Measurements from ENCODE around the gene BCAS1. TPM values are rescaled to one million over a fixed set of nuclear protein-coding genes. Genes with fewer than 3 reads are reported as not detected.

BCAS1 gene
- total RNA-seq, 6 experiments from 2014 or later: 0.07 to 0.43 (median 0.15) TPM; not detected in 2

DNA sequence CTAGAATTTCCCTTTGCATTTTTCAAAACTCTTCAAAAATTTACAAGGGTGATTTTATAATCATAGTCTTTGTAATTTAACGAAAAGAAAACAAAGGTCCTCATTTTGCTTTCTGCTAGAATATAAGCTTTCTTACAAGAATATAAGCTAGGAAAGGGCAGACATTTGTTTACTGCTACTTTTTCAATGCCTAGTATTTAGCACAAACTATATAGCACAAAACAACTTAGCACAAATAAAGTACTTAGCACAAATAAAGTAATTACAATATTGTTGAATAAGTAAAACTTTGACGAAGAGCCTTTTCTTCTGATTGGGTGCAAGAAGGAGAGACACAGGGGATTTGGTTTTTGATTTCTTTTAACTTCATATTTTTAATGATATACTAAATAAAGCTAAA is 87.8 kb downstream of the BCAS1 start:
- no peaks in the 10 kb centered on the region for H3K36me3 ChIP-seq
- no peak overlapping the region for H3K27ac ChIP-seq
- TF ChIP-seq POLR2A (IDR thresholded peaks at IDR 0.05): no peak
- TF ChIP-seq, protein P1, sequence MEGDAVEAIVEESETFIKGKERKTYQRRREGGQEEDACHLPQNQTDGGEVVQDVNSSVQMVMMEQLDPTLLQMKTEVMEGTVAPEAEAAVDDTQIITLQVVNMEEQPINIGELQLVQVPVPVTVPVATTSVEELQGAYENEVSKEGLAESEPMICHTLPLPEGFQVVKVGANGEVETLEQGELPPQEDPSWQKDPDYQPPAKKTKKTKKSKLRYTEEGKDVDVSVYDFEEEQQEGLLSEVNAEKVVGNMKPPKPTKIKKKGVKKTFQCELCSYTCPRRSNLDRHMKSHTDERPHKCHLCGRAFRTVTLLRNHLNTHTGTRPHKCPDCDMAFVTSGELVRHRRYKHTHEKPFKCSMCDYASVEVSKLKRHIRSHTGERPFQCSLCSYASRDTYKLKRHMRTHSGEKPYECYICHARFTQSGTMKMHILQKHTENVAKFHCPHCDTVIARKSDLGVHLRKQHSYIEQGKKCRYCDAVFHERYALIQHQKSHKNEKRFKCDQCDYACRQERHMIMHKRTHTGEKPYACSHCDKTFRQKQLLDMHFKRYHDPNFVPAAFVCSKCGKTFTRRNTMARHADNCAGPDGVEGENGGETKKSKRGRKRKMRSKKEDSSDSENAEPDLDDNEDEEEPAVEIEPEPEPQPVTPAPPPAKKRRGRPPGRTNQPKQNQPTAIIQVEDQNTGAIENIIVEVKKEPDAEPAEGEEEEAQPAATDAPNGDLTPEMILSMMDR (IDR thresholded peaks at IDR 0.05): no peak
- ATAC-seq (no peak), DNase-seq (no peak)
- 36% methylated on average over 2 of the region's 2 CpGs for WGBS (ENCODE audit: insufficient coverage, low coverage, low lambda C conversion rate, missing lambda C conversion rate)
- intact Hi-C loops (cut with DNase I): no loop called here
- H3K4me1 ChIP-seq: no peaks in the 10 kb centered on the region
- no peak overlapping the region for H3K4me3 ChIP-seq
- H3K9me3 ChIP-seq: no peaks in the 10 kb centered on the region
- H3K27me3 ChIP-seq: no peaks in the 10 kb centered on the region

DNA sequence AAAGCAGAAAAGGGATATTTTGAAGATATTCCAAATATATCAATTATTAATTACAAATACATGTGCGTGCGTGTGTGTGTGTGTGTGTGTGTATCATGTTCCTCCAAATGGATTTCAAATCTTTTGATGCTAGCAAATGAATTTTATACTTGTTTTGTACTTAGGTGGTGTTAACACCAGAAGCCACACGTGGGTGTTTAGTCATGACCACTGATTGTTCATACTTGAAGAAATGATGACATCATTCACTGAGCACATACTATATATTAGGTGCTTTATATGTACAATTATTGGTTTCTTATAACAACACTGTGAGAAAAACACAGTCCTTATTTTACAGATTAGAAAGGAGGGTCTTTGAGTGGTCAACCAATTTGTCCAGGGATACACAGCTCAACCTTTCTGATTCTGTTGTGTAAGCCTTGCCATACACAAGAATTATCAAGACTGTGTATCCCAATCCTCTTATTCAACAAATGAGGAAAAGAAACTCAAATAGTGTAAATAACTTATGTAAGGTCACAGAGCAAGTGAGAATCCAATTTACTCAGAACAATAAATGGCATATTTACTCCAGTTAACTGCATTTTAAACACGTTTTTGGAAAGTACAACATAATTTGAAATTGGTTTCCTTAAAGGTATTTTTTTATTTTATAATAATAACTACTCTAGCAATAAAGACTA is 88.5 kb downstream of the BCAS1 start:
- no peaks in the 10 kb centered on the region for H3K9me3 ChIP-seq
- H3K27me3 ChIP-seq: no peaks in the 10 kb centered on the region
- TF ChIP-seq POLR2A (IDR thresholded peaks at IDR 0.05): no peak
- TF ChIP-seq, protein P1 (IDR thresholded peaks at IDR 0.05): no peak
- 52% methylated on average over 4 of the region's 4 CpGs for WGBS (ENCODE audit: insufficient coverage, low coverage, low lambda C conversion rate, missing lambda C conversion rate)
- H3K4me1 ChIP-seq: no peaks in the 10 kb centered on the region
- intact Hi-C loops (cut with DNase I): no loop called here
- H3K27ac ChIP-seq: no peak overlapping the region
- H3K4me3 ChIP-seq: no peak overlapping the region
- no peak for DNase-seq
- no peaks in the 10 kb centered on the region for H3K36me3 ChIP-seq
- ATAC-seq: no peak

DNA sequence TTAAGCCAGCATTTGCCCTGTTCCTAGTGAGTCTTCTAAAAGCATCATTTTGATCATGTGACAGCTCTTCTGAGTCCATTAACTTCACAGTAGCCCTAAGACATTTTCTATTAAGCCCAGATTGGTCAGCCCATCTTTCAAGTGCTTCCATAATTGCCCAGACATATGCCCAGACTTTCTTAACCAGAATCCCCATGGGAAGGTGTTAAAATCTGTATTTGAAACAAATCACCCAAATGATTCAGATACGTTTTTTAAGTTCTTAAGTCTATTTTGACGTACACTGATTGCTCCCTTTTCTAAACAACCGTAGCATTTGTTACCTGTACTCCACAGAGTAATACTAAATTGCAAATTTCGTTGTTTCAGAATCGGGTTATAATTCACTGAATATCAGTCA is 89.3 kb downstream of the BCAS1 start:
- no peaks in the 10 kb centered on the region for H3K36me3 ChIP-seq
- TF ChIP-seq POLR2A (IDR thresholded peaks at IDR 0.05): no peak
- TF ChIP-seq, protein P1 (IDR thresholded peaks at IDR 0.05): no peak
- no peaks in the 10 kb centered on the region for H3K9me3 ChIP-seq
- no peaks in the 10 kb centered on the region for H3K27me3 ChIP-seq
- ATAC-seq (no peak), DNase-seq (no peak)
- 71% methylated on average over 5 of the region's 5 CpGs for WGBS (ENCODE audit: insufficient coverage, low coverage, low lambda C conversion rate, missing lambda C conversion rate)
- H3K4me3 ChIP-seq: no peak overlapping the region
- H3K27ac ChIP-seq: no peak overlapping the region
- no peaks in the 10 kb centered on the region for H3K4me1 ChIP-seq
- intact Hi-C loops (cut with DNase I): no loop called here

DNA sequence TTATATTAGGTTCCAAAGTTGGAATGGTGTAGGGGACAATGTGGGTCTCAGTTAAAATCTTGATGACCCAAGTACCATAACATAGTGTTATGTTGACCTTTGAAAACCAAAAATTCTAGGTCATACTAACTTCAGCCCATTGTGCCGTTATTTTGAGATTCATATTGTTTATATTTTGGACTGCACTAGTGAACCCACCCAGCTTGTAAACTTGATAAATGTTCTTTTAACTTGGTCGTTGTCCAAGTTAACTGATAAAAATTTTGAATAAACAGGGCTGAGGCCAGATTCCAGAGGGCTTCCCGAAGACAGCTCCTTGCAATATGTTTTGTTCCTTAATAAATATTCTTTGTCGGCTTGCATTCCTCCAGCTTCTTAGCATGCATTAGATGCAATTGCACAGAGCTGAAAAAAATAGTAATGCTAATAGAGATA is 90.3 kb downstream of the BCAS1 start:
- ATAC-seq (no peak), DNase-seq (no peak)
- no peaks in the 10 kb centered on the region for H3K27me3 ChIP-seq
- H3K9me3 ChIP-seq: no peaks in the 10 kb centered on the region
- no peaks in the 10 kb centered on the region for H3K36me3 ChIP-seq
- 45% methylated on average over 4 of the region's 4 CpGs for WGBS (ENCODE audit: insufficient coverage, low coverage, low lambda C conversion rate, missing lambda C conversion rate)
- no peak overlapping the region for H3K4me3 ChIP-seq
- H3K27ac ChIP-seq: no peak overlapping the region
- no peaks in the 10 kb centered on the region for H3K4me1 ChIP-seq
- intact Hi-C loops (cut with DNase I): no loop called here
- no peak for TF ChIP-seq POLR2A (IDR thresholded peaks at IDR 0.05)
- TF ChIP-seq, protein P1 (IDR thresholded peaks at IDR 0.05): no peak

DNA sequence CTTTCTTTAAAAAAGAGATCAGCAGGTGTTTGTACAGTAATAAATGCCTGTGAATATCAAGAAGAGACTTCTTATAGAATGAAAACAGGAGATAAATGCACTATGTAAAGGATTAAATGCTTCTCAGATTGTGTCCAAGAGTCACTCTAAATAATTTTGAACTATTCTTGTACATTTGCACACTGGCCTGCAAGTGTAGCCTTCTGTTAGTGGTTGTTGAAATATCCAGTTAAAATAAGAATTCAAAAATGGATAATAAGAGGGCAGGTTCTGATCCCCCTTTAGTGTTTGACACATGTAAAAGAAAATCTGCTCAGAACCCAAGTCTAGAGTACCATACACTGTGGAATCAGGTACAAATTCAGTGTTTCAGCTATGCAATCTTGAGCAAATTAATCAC is 91.9 kb downstream of the BCAS1 start:
- Histone ChIP-seq H3K4me1 (no peaks in the 10 kb centered on the region), H3K4me3 (no peak overlapping the region), H3K27me3 (no peaks in the 10 kb centered on the region), H3K27ac (no peak overlapping the region), H3K36me3 (no peaks in the 10 kb centered on the region), H3K9me3 (no peaks in the 10 kb centered on the region)
- intact Hi-C loops (cut with DNase I): no loop called here
- TF ChIP-seq, protein P1 (IDR thresholded peaks at IDR 0.05): no peak
- no peak for TF ChIP-seq POLR2A (IDR thresholded peaks at IDR 0.05)
- no peak for ATAC-seq
- no peak for DNase-seq

All from right lobe of liver (tissue), 6 donors.